ENCODE data around the gene PIGX.

GRCh38 chr3:196686436-196686835 is 25.7 kb upstream of the PIGX start:
- no peak for TF ChIP-seq POLR2A (IDR thresholded peaks at IDR 0.05; ENCODE audit: low read length)
- no peak for TF ChIP-seq GATA1 (IDR thresholded peaks at IDR 0.05; ENCODE audit: low read depth, low read length)
